ENCODE measurements around the gene PLA2G4A. TPM values are rescaled to one million over a fixed set of nuclear protein-coding genes. Genes with fewer than 3 reads are reported as not detected.

The PLA2G4A gene
- total RNA-seq, 2 donors from 2014 or later = 3.1 to 6.3 TPM

- H3K9me3 ChIP-seq = no peaks in the 10 kb centered on the region
- no peak overlapping the region for H3K4me3 ChIP-seq
- H3K9ac ChIP-seq (ENCODE audit: low read depth in 2 of 2, low read length in 2 of 2) = no peak overlapping the region
- H3K27me3 ChIP-seq = no peaks in the 10 kb centered on the region
- DNase-seq = no peak
- H3K27ac ChIP-seq = no peak overlapping the region
- intact Hi-C loops (cut with DNase I) = no loop called here
- TF ChIP-seq CTCF (IDR thresholded peaks at IDR 0.05) = no peak
- H3K36me3 ChIP-seq = no peaks in the 10 kb centered on the region
- H3K4me1 ChIP-seq = no peaks in the 10 kb centered on the region
Observed at GRCh38 chr1:186831168-186831567, 2.4 kb downstream of the PLA2G4A start.

GRCh38 chr1:186834399-186834958 is 5.7 kb downstream of the PLA2G4A start:
- no peak for DNase-seq
- Histone ChIP-seq H3K9me3 (no peaks in the 10 kb centered on the region), H3K27ac (no peak overlapping the region), H3K4me1 (no peaks in the 10 kb centered on the region), H3K9ac (ENCODE audit: low read depth in 2 of 2, low read length in 2 of 2) (no peak overlapping the region), H3K4me3 (no peak overlapping the region), H3K36me3 (no peaks in the 10 kb centered on the region), H3K27me3 (no peaks in the 10 kb centered on the region)
- intact Hi-C loops (cut with DNase I) = no loop called here
- TF ChIP-seq CTCF (IDR thresholded peaks at IDR 0.05) = no peak

- intact Hi-C loops (cut with DNase I) = no loop called here
- Histone ChIP-seq H3K36me3 (no peaks in the 10 kb centered on the region), H3K4me3 (no peak overlapping the region), H3K9ac (ENCODE audit: low read depth in 2 of 2, low read length in 2 of 2) (no peak overlapping the region), H3K27ac (no peak overlapping the region), H3K9me3 (no peaks in the 10 kb centered on the region), H3K27me3 (no peaks in the 10 kb centered on the region), H3K4me1 (no peaks in the 10 kb centered on the region)
- no peak for DNase-seq
- TF ChIP-seq CTCF (IDR thresholded peaks at IDR 0.05) = no peak
Observed at GRCh38 chr1:186835448-186835847, 6.7 kb downstream of the PLA2G4A start.

GRCh38 chr1:186837806-186838205 is 9.1 kb downstream of the PLA2G4A start:
- Histone ChIP-seq H3K36me3 (no peaks in the 10 kb centered on the region), H3K27ac (no peak overlapping the region), H3K4me3 (no peak overlapping the region), H3K4me1 (no peaks in the 10 kb centered on the region), H3K9me3 (no peaks in the 10 kb centered on the region), H3K27me3 (no peaks in the 10 kb centered on the region), H3K9ac (ENCODE audit: low read depth in 2 of 2, low read length in 2 of 2) (no peak overlapping the region)
- intact Hi-C loops (cut with DNase I) = no loop called here
- no peak for DNase-seq
- no peak for TF ChIP-seq CTCF (IDR thresholded peaks at IDR 0.05)

GRCh38 chr1:186838380-186839040 is 9.8 kb downstream of the PLA2G4A start:
- intact Hi-C loops (cut with DNase I) = no loop called here
- peak overlapping the region; percentile 17 for H3K27ac ChIP-seq
- no peak for DNase-seq
- H3K9me3 ChIP-seq = no peaks in the 10 kb centered on the region
- no peaks in the 10 kb centered on the region for H3K36me3 ChIP-seq
- no peak overlapping the region for H3K4me3 ChIP-seq
- H3K27me3 ChIP-seq = no peaks in the 10 kb centered on the region
- H3K9ac ChIP-seq (ENCODE audit: low read depth in 2 of 2, low read length in 2 of 2) = no peak overlapping the region
- H3K4me1 ChIP-seq = no peaks in the 10 kb centered on the region
- TF ChIP-seq CTCF (IDR thresholded peaks at IDR 0.05) = no peak
